ENCODE results near the gene SUGCT. TPM values are rescaled to one million over a fixed set of nuclear protein-coding genes. Genes with fewer than 3 reads are reported as not detected.
"Not testable (repeated sequence)": the region's sequence is repeated elsewhere in the genome, so short reads cannot be mapped to it uniquely, and the experiment has no call there.

SUGCT gene
- total RNA-seq, 6 donors from 2014 or later: 1.4 to 3.1 (median 1.7) TPM; not detected in 1

DNA sequence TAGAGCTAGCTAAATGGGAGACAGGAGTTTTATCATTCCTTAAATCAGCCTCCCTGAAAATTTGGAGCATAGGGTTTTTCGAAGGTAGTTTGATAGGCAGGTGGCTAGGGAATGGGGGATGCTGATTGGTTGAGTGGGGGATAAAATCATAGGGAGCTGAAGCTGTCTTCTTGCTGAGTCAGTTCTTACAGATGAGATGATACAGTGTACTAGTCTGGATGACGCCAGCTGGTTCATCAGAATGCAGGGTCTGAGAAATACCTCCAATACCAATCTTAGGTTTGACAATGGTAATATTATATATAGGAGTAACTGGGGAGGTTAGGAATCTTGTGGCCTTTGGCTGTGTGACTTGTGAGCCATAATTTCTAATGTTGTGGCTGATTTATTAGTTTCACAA lies 271.2 kb downstream of the SUGCT start:
- H3K4me1 ChIP-seq: no peaks in the 10 kb centered on the region
- 88 to 97% methylated on average over 2 of the region's 2 CpGs for WGBS, 2 donors
- H3K27ac ChIP-seq: no peak overlapping the region
- no peak for ATAC-seq (ENCODE audit: low FRiP score in 2 of 2)
- DNase-seq: no peak
- no peak overlapping the region for H3K4me3 ChIP-seq
- no peaks in the 10 kb centered on the region for H3K27me3 ChIP-seq
- no peak for TF ChIP-seq POLR2AphosphoS5 (IDR thresholded peaks at IDR 0.05)
- no peak for TF ChIP-seq POLR2A (IDR thresholded peaks at IDR 0.05)
- TF ChIP-seq, protein P1, sequence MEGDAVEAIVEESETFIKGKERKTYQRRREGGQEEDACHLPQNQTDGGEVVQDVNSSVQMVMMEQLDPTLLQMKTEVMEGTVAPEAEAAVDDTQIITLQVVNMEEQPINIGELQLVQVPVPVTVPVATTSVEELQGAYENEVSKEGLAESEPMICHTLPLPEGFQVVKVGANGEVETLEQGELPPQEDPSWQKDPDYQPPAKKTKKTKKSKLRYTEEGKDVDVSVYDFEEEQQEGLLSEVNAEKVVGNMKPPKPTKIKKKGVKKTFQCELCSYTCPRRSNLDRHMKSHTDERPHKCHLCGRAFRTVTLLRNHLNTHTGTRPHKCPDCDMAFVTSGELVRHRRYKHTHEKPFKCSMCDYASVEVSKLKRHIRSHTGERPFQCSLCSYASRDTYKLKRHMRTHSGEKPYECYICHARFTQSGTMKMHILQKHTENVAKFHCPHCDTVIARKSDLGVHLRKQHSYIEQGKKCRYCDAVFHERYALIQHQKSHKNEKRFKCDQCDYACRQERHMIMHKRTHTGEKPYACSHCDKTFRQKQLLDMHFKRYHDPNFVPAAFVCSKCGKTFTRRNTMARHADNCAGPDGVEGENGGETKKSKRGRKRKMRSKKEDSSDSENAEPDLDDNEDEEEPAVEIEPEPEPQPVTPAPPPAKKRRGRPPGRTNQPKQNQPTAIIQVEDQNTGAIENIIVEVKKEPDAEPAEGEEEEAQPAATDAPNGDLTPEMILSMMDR (IDR thresholded peaks at IDR 0.05): no peak
- no peak for TF ChIP-seq EP300 (IDR thresholded peaks at IDR 0.05)
- no peaks in the 10 kb centered on the region for H3K9me3 ChIP-seq
- no peaks in the 10 kb centered on the region for H3K36me3 ChIP-seq

DNA sequence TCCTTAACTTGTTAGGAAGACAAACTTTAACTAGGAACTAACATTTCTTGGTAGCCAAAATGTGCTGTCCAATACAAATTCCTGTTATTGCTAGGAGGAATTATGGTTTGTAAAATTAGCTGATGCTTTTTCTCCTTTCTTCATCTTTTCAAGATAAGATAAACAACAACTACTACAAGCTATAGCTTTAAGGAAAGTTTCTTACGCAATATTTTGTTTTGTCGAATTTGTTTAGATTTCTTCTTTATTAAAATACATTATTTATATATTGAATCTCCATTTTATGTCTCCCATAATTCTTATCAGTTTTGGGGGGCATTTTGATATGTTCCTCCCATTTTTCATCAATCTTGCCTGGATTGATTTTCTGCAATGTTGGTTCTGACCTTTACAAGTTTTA lies 277.5 kb downstream of the SUGCT start:
- Histone ChIP-seq H3K36me3 (no peaks in the 10 kb centered on the region), H3K4me1 (no peaks in the 10 kb centered on the region), H3K4me3 (no peak overlapping the region), H3K27me3 (no peaks in the 10 kb centered on the region), H3K27ac (no peak overlapping the region), H3K9me3 (no peaks in the 10 kb centered on the region)
- no peak for DNase-seq
- 87 to 92% methylated on average over 2 of the region's 2 CpGs for WGBS, 2 donors
- ATAC-seq (ENCODE audit: low FRiP score in 2 of 2): no peak
- TF ChIP-seq, protein P1 (IDR thresholded peaks at IDR 0.05): no peak
- no peak for TF ChIP-seq POLR2A (IDR thresholded peaks at IDR 0.05)
- no peak for TF ChIP-seq EP300 (IDR thresholded peaks at IDR 0.05)
- no peak for TF ChIP-seq POLR2AphosphoS5 (IDR thresholded peaks at IDR 0.05)

DNA sequence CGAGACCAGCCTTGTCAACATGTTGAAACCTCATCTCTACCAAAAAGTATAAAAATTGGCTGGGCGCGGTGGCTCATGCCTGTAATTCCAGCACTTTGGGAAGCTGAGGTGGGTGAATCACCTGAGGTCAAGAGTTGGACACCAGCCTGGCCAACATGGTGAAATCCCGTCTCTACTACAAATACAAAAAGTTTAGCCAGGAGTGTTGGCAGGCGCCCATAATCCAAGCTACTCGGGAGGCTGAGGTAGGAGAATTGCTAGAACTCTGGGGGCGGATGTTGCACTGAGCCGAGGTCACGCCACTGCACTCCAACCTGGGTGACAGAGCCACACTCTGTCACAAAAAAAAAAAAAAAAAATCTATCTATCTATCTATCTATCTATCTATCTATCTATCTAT lies 279.9 kb downstream of the SUGCT start:
- not testable (repeated sequence) for H3K36me3 ChIP-seq; H3K27ac ChIP-seq; DNase-seq; H3K4me3 ChIP-seq; H3K4me1 ChIP-seq; H3K9me3 ChIP-seq; ATAC-seq (ENCODE audit: low FRiP score in 2 of 2); H3K27me3 ChIP-seq
- WGBS, 2 donors: 89 to 92% methylated on average over 8 to 9 of the region's 9 CpGs

DNA sequence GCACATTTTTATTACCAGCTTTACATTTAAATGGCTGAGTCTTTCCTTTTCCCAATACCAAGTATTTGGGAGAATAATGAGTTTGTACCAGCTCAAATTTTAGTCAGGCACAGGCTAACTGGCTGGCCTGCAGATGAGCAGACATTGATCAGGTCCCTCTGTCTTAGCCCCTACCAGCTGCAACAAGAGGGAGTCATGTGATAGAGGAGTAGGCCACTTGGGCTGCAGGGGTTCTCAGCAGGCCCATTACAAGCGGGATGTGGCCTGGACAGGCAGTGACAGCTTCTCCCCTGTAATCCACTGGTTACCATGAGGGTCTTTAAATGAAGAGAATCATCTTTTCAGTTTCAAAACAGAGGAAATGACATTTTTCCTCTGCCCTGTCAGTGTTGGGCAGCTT lies 283.6 kb downstream of the SUGCT start:
- Histone ChIP-seq H3K36me3 (no peaks in the 10 kb centered on the region), H3K4me1 (no peaks in the 10 kb centered on the region), H3K27me3 (no peaks in the 10 kb centered on the region), H3K9me3 (no peaks in the 10 kb centered on the region), H3K27ac (no peak overlapping the region), H3K4me3 (no peak overlapping the region)
- ATAC-seq (ENCODE audit: low FRiP score in 2 of 2) (no peak), DNase-seq (no peak)
- TF ChIP-seq, protein P1 (IDR thresholded peaks at IDR 0.05): no peak
- TF ChIP-seq POLR2A (IDR thresholded peaks at IDR 0.05) (no peak), POLR2AphosphoS5 (IDR thresholded peaks at IDR 0.05) (no peak), EP300 (IDR thresholded peaks at IDR 0.05) (no peak)
- 71 to 89% methylated on average over 1 of the region's 1 CpG for WGBS, 2 donors

DNA sequence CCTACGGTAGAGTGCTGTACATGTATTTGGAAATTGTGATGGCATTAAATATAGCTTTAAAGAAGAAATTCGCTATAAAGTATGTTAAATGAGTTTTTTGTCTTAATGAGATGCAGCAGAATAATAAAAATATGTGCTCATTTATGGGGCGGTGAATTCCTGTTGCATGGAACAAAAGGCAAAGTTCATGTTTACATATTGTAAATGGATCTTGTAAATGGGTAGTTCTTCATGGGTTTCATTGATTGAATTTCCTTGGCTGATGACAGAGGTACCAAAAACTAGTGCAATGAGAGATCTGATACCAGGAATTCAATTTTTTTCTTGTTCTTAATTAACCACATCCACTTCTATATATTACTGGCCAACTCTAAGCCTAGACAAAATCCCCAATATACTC lies 284.2 kb downstream of the SUGCT start:
- H3K36me3 ChIP-seq: no peaks in the 10 kb centered on the region
- H3K9me3 ChIP-seq: no peaks in the 10 kb centered on the region
- WGBS, 2 donors: 92 to 95% methylated on average over 3 of the region's 3 CpGs
- no peaks in the 10 kb centered on the region for H3K4me1 ChIP-seq
- no peaks in the 10 kb centered on the region for H3K27me3 ChIP-seq
- no peak for DNase-seq
- ATAC-seq (ENCODE audit: low FRiP score in 2 of 2): no peak
- H3K27ac ChIP-seq: no peak overlapping the region
- no peak overlapping the region for H3K4me3 ChIP-seq
- TF ChIP-seq, protein P1 (IDR thresholded peaks at IDR 0.05): no peak
- no peak for TF ChIP-seq POLR2A (IDR thresholded peaks at IDR 0.05)
- TF ChIP-seq EP300 (IDR thresholded peaks at IDR 0.05): no peak
- TF ChIP-seq POLR2AphosphoS5 (IDR thresholded peaks at IDR 0.05): no peak
